Gastrocnemius medialis (tissue), 4 donors: ENCODE results near the gene COMMD3.

Source experiments
- POLR2A ChIP-seq, 2 donors: fragments of 450-650 bp; IDR thresholded peaks; one replicate each; pipeline ENCODE4 v1.6.1; 2017; ENCODE audit warnings: antibody characterized with exemption in 2 of 2, mild to moderate bottlenecking in 2 of 2, moderate library complexity in 2 of 2
- TF ChIP-seq, protein P1 (sequence below), 5 experiments: fragments of 450-650 bp in 3 of 5; fragments of 200-600 bp in 2 of 5; sonication (generic) in 2 of 5; IDR thresholded peaks in 4 of 5; conservative IDR thresholded peaks in 1 of 5; 1 replicate in 4 of 5; 2 replicates in 1 of 5; pipeline ENCODE4 v1.5.1; 2016 to 2019; ENCODE audit warnings: antibody characterized with exemption in 5 of 5, mild to moderate bottlenecking in 3 of 5, moderate library complexity in 3 of 5

DNA sequence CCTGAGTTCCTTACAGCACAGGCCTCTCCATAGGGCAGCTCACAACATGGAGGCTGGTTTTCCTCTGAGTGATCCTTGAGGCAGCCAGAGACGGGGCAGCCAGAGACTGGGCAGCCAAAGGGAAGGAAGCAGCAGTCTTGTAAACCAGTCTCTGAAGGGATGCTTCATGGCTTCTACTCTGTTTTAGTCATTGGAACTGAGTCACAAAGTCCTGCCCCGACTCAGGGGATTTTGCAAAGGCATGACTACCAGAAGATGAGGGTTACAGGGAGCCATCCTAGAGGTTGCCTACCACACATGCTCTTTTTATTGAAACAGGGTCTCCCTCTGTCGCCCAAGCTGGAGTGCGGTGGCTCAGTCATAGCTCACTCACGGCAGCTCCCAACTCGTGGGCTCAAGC is 44.4 kb upstream of the COMMD3 start:
- TF ChIP-seq, protein P1, sequence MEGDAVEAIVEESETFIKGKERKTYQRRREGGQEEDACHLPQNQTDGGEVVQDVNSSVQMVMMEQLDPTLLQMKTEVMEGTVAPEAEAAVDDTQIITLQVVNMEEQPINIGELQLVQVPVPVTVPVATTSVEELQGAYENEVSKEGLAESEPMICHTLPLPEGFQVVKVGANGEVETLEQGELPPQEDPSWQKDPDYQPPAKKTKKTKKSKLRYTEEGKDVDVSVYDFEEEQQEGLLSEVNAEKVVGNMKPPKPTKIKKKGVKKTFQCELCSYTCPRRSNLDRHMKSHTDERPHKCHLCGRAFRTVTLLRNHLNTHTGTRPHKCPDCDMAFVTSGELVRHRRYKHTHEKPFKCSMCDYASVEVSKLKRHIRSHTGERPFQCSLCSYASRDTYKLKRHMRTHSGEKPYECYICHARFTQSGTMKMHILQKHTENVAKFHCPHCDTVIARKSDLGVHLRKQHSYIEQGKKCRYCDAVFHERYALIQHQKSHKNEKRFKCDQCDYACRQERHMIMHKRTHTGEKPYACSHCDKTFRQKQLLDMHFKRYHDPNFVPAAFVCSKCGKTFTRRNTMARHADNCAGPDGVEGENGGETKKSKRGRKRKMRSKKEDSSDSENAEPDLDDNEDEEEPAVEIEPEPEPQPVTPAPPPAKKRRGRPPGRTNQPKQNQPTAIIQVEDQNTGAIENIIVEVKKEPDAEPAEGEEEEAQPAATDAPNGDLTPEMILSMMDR (IDR thresholded peaks at IDR 0.05 in 4 of 5, conservative IDR thresholded peaks at IDR 0.05 in 1 of 5), result no peak
- no peak for TF ChIP-seq POLR2A (IDR thresholded peaks at IDR 0.05)
